ENCODE data around the gene ASNSD1. TPM values are rescaled to one million over a fixed set of nuclear protein-coding genes. Genes with fewer than 3 reads are reported as not detected.
"Not testable (repeated sequence)": the region's sequence is repeated elsewhere in the genome, so short reads cannot be mapped to it uniquely, and the experiment has no call there.

The ASNSD1 gene
- total RNA-seq, 4 donors from 2014 or later, result 28.9 to 32.8 (median 30.6) TPM

DNA sequence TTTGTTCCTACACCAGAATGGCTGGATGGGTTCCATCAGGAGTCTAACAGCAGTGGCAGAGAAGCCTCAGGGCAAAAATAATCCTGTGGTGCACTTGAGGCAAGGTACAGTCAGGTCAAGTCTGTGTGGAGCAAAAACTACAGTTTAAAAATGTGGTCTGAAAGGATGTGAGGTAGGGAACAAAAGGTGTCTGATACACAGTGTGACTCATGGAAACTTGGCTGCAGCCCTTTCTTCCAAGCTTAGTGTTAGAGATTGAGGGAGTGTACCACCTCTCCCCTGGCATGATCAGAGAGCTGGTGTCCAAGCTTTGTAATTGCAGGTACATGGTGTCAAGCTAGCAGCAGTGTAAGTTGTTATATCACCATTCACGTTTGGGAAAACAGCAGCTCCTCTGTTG, 22.1 kb downstream of the ASNSD1 start:
- TF ChIP-seq, protein P1, sequence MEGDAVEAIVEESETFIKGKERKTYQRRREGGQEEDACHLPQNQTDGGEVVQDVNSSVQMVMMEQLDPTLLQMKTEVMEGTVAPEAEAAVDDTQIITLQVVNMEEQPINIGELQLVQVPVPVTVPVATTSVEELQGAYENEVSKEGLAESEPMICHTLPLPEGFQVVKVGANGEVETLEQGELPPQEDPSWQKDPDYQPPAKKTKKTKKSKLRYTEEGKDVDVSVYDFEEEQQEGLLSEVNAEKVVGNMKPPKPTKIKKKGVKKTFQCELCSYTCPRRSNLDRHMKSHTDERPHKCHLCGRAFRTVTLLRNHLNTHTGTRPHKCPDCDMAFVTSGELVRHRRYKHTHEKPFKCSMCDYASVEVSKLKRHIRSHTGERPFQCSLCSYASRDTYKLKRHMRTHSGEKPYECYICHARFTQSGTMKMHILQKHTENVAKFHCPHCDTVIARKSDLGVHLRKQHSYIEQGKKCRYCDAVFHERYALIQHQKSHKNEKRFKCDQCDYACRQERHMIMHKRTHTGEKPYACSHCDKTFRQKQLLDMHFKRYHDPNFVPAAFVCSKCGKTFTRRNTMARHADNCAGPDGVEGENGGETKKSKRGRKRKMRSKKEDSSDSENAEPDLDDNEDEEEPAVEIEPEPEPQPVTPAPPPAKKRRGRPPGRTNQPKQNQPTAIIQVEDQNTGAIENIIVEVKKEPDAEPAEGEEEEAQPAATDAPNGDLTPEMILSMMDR (IDR thresholded peaks at IDR 0.05), result no peak
- no peak for TF ChIP-seq POLR2A (IDR thresholded peaks at IDR 0.05)
- no peak for DNase-seq (ENCODE audit: low spot score in 2 of 2)
- WGBS, 2 donors, result 38 to 65% methylated on average over 1 of the region's 1 CpG
- intact Hi-C loops (cut with DNase I; ENCODE audit: low total_unique reads), result no loop called here
- no peak overlapping the region for H3K4me3 ChIP-seq (ENCODE audit: low read depth, poor library complexity, severe bottlenecking)

DNA sequence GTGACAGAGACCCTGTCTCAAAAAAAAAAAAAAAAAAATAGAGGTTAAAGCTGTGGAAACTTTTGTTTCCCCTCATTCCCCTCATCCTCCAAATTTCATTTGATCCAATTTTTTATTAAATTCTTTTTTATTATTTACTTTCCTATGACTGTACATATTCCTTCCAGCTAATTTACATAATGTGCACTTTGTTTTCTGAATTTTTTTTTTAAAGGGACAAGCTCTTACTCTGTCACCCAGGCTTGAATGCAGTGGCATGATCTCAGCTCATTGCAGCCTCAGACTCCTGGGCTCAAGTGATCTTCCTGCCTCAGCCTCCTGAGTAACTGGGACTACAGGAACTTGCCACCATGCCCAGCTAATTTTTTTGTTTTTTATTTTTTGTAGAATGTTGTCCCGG, 23.6 kb downstream of the ASNSD1 start:
- intact Hi-C loops (cut with DNase I; ENCODE audit: low total_unique reads), result no loop called here
- 57 to 61% methylated on average over 1 of the region's 1 CpG for WGBS, 2 donors
- TF ChIP-seq POLR2A (IDR thresholded peaks at IDR 0.05), result no peak
- TF ChIP-seq, protein P1 (IDR thresholded peaks at IDR 0.05), result no peak
- H3K4me3 ChIP-seq (ENCODE audit: low read depth, poor library complexity, severe bottlenecking), result no peak overlapping the region
- no peak for DNase-seq (ENCODE audit: low spot score in 2 of 2)

DNA sequence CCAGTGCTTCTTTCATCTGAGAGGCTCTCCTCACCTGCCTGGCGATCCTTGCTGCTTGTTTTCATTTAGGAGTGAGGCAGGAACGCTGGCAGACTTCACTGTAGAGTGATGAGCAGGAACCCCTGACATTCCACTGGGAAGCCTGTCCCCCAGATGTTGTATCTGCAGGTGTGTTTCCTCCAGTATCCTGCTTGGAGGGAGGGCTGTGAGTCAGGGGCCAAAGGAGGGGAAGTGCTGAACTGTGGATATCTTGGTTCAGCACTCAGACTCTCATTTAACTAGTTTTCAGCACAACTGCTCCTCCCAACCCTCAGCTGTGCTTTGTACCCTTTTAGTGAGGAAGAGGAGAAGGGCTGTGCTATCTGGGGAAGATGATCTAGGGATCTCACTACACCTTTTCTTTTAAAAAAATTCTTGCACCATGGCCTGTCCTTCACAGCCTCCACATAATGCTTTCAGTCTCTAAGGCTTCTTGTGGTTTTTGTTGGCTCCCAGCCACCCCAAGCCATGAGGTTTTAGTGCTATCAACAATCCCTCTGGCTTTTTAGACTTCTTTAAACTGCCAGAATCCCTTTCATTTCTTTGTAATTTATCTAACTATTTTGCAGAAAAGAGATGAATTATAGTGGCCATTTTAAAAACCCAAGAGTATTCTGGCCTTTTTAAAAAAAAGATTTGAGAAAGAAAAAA, 24.4 kb downstream of the ASNSD1 start:
- DNase-seq (ENCODE audit: low spot score in 2 of 2), result no peak
- TF ChIP-seq, protein P1 (IDR thresholded peaks at IDR 0.05), result no peak
- no peak for TF ChIP-seq POLR2A (IDR thresholded peaks at IDR 0.05)
- intact Hi-C loops (cut with DNase I; ENCODE audit: low total_unique reads), result no loop called here
- WGBS, 2 donors, result 71% methylated on average over 2 of the region's 2 CpGs
- no peak overlapping the region for H3K4me3 ChIP-seq (ENCODE audit: low read depth, poor library complexity, severe bottlenecking)

DNA sequence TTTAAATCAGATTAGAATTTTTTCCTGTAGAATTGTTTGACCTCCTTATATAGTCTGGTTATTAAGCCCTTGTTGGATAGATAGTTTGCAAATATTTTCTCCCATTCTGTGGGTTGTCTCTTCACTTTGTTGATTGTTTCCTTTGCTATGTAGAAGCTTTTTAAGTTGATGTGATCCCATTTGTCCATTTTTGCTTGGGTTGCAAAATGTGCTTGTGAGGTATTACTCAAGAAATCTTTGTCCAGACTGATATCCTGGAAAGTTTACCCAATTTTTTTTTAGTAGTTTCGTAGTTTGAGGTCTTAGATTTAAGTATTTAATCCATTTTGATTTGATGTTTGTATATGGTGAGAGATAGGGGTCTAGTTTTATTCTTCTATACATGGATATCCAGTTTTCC, 26.5 kb downstream of the ASNSD1 start:
- 92 to 96% methylated on average over 1 of the region's 1 CpG for WGBS, 2 donors
- DNase-seq (ENCODE audit: low spot score in 2 of 2); H3K4me3 ChIP-seq (ENCODE audit: low read depth, poor library complexity, severe bottlenecking); intact Hi-C loops (cut with DNase I; ENCODE audit: low total_unique reads): not testable (repeated sequence)

DNA sequence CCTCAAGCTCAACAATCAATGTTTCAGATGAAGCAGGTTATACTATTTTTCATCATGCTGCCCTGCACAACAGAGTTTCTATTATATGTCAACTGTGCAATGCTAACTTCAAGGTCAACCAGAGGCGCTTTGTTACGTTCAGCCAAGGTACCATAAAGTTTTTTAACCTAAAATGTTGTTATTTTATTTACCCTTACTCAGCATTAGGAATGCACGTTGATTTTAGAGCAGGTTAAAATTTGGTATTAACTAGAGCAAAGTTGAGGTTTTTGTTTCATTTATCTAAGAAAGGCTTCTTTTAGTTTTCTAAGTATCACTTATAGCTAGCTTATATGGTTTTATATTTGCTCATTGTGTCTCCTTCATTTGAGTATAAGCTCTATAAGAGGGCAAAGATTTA, 35.0 kb downstream of the ASNSD1 start:
- 89 to 92% methylated on average over 3 of the region's 3 CpGs for WGBS, 2 donors
- H3K4me3 ChIP-seq (ENCODE audit: low read depth, poor library complexity, severe bottlenecking), result no peak overlapping the region
- DNase-seq (ENCODE audit: low spot score in 2 of 2), result no peak
- TF ChIP-seq, protein P1 (IDR thresholded peaks at IDR 0.05), result no peak
- TF ChIP-seq POLR2A (IDR thresholded peaks at IDR 0.05), result no peak
- intact Hi-C loops (cut with DNase I; ENCODE audit: low total_unique reads), result loop anchor here (2.0 kb wide), 1 partner anchor 37 kb away; no protein-coding TSS in a partner anchor

DNA sequence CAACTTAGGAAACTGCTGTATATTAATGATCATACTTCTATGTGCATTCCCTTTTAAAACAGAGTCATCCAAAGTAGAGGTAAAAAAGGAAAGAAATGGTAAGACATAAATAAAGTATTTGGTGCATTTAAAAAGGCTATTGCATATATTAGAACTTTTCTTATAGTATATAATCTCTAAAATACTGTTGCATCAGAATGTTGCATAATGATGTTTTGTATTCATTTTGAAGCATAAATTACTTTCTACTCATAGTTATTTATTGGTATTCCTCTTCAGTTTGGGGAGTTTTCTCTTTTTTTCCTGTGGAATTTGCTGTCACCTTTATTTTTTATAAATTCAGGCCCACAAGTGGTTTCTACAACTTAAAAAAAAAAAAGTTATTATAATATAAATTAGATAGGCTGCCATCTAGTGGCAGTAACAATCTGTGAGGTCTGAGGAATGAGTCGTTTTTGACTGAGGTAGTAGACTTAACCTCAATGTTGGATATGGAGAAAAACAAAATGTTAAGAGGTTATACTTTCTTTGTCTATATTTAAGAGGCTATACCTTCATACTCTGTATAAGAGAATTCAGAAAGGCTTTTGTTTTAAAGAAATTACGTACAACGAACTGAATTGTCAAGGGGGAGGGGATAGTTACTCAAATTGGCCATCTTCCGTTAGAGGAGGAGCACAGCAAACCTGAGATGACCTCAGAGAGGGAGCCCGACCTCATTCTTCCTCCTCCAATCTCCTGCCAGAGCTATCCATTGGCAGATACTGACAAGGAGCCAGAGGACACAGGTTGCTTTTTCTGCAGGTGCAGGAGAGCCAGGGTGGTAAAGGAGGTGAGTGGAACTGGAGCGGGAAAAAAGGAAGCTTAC, 37.0 kb downstream of the ASNSD1 start:
- WGBS, 2 donors, result 34 to 37% methylated on average over 6 of the region's 6 CpGs
- no peak for TF ChIP-seq POLR2A (IDR thresholded peaks at IDR 0.05)
- TF ChIP-seq, protein P1 (IDR thresholded peaks at IDR 0.05), result no peak
- no peak overlapping the region for H3K4me3 ChIP-seq (ENCODE audit: low read depth, poor library complexity, severe bottlenecking)
- peak in 1 of 2 donors; percentile 33 for DNase-seq (ENCODE audit: low spot score in 2 of 2)
- intact Hi-C loops (cut with DNase I; ENCODE audit: low total_unique reads), result no loop called here
